Calu3 (cell line): ENCODE measurements around the gene CAMK1G. TPM values are rescaled to one million over a fixed set of nuclear protein-coding genes. Genes with fewer than 3 reads are reported as not detected.
A peak's percentile ranks its signal among the peaks of the same experiment; 100 is the strongest.

ENCODE experiments used
- BruUV-seq: library from RNA; stranded (reverse); fragments of 400-500 nt; replicated peaks from 2 replicates; lab custom pipeline; 2021; lab: Mats Ljungman, UMichigan
- CTCF ChIA-PET: fragments of 300-600 bp; sonication (Branson Sonifier 250); formaldehyde crosslinking; loops from one replicate; lab custom pipeline; 2022; ENCODE audit warnings: antibody characterized with exemption; lab: Charles Lee
- DNase-seq: peaks from one replicate; pipeline ENCODE4 v3.0.0; 2022
- H3K27ac Mint-ChIP-seq: one replicate; pipeline ENCODE4 v1.8.0; 2022; ENCODE audit warnings: mixed read lengths; ENCODE audit not compliant: unreplicated experiment
- H3K27me3 Mint-ChIP-seq: one replicate; pipeline ENCODE4 v1.8.0; 2022; ENCODE audit warnings: mixed read lengths; ENCODE audit not compliant: unreplicated experiment
- H3K36me3 Mint-ChIP-seq: one replicate; pipeline ENCODE4 v1.8.0; 2022; ENCODE audit warnings: mild to moderate bottlenecking, moderate library complexity, mixed read lengths; ENCODE audit not compliant: insufficient read depth, unreplicated experiment
- H3K4me1 Mint-ChIP-seq: one replicate; pipeline ENCODE4 v1.8.0; 2022; ENCODE audit warnings: mild to moderate bottlenecking, low read depth, mixed read lengths; ENCODE audit not compliant: unreplicated experiment
- H3K4me3 Mint-ChIP-seq: one replicate; pipeline ENCODE4 v1.8.0; 2022; ENCODE audit warnings: mild to moderate bottlenecking, low read depth, moderate library complexity, mixed read lengths; ENCODE audit not compliant: unreplicated experiment
- H3K9me3 Mint-ChIP-seq: one replicate; pipeline ENCODE4 v1.8.0; 2022; ENCODE audit warnings: low read depth, mixed read lengths; ENCODE audit not compliant: unreplicated experiment
- CTCF ChIP-seq: fragments of 200-600 bp; IDR thresholded peaks from one replicate; pipeline ENCODE4 v1.8.0; 2022; ENCODE audit warnings: antibody characterized with exemption; ENCODE audit not compliant: unreplicated experiment
- intact Hi-C: fragments of 100-400 bp; cut with micrococcal nuclease; formaldehyde crosslinking; loops from one replicate; pipeline ENCODE4 v1.10.0; 2022; ENCODE audit not compliant: unreplicated experiment
- total RNA-seq: library from RNA; stranded (reverse); gene quantifications from 2 replicates; pipeline ENCODE4 v1.2.3, GENCODE V29; 2022

Gene CAMK1G
- total RNA-seq, 1 experiment from 2014 or later, result not detected

GRCh38 chr1:209614151-209614420 is 30.6 kb downstream of the CAMK1G start:
- no peaks in the 10 kb centered on the region for H3K9me3 Mint-ChIP-seq
- no peak for TF ChIP-seq CTCF
- no peak overlapping the region for H3K27ac Mint-ChIP-seq
- no peaks in the 10 kb centered on the region for H3K27me3 Mint-ChIP-seq
- peaks cover 49% of the 10 kb centered on the region for H3K36me3 Mint-ChIP-seq
- intact Hi-C loops, result no loop called here
- H3K4me1 Mint-ChIP-seq, result no peaks in the 10 kb centered on the region
- no peak for DNase-seq
- H3K4me3 Mint-ChIP-seq, result no peak overlapping the region
- BruUV-seq, result no TSS peak
- CTCF ChIA-PET, result interaction anchor here (0.9 kb wide), 1 partner anchor 9 kb away, joined by 3 read pairs; no protein-coding TSS in a partner anchor

- H3K27ac Mint-ChIP-seq, result no peak overlapping the region
- CTCF ChIA-PET, result no interaction called here
- TSS peak; percentile 84 for BruUV-seq
- TF ChIP-seq CTCF, result no peak
- intact Hi-C loops, result no loop called here
- no peak overlapping the region for H3K4me3 Mint-ChIP-seq
- DNase-seq, result no peak
- no peaks in the 10 kb centered on the region for H3K4me1 Mint-ChIP-seq
- H3K9me3 Mint-ChIP-seq, result no peaks in the 10 kb centered on the region
- no peaks in the 10 kb centered on the region for H3K27me3 Mint-ChIP-seq
- peaks cover 56% of the 10 kb centered on the region for H3K36me3 Mint-ChIP-seq
These were observed 31.4 kb downstream of the CAMK1G start for GRCh38 chr1:209614906-209615305.

GRCh38 chr1:209616366-209617046 is 33.0 kb downstream of the CAMK1G start:
- DNase-seq, result no peak
- CTCF ChIA-PET, result no interaction called here
- H3K4me3 Mint-ChIP-seq, result no peak overlapping the region
- BruUV-seq, result no TSS peak
- peak overlapping the region; percentile 6 for H3K27ac Mint-ChIP-seq
- intact Hi-C loops, result no loop called here
- H3K4me1 Mint-ChIP-seq, result no peaks in the 10 kb centered on the region
- no peak for TF ChIP-seq CTCF
- peaks cover 72% of the 10 kb centered on the region for H3K36me3 Mint-ChIP-seq
- H3K27me3 Mint-ChIP-seq, result no peaks in the 10 kb centered on the region
- no peaks in the 10 kb centered on the region for H3K9me3 Mint-ChIP-seq

- Mint-ChIP-seq H3K9me3 (no peaks in the 10 kb centered on the region), H3K27ac (peak overlapping the region; percentile 6), H3K4me3 (no peak overlapping the region), H3K27me3 (no peaks in the 10 kb centered on the region), H3K36me3 (peaks cover 76% of the 10 kb centered on the region), H3K4me1 (no peaks in the 10 kb centered on the region)
- intact Hi-C loops, result no loop called here
- no peak for TF ChIP-seq CTCF
- CTCF ChIA-PET, result interaction anchor here (0.6 kb wide), 1 partner anchor 500 kb away, joined by 3 read pairs; no protein-coding TSS in a partner anchor
- DNase-seq, result no peak
- BruUV-seq, result no TSS peak
These were observed 33.6 kb downstream of the CAMK1G start for GRCh38 chr1:209617047-209617673.
